ENCODE results near the gene KDM3B.

KDM3B gene

DNA sequence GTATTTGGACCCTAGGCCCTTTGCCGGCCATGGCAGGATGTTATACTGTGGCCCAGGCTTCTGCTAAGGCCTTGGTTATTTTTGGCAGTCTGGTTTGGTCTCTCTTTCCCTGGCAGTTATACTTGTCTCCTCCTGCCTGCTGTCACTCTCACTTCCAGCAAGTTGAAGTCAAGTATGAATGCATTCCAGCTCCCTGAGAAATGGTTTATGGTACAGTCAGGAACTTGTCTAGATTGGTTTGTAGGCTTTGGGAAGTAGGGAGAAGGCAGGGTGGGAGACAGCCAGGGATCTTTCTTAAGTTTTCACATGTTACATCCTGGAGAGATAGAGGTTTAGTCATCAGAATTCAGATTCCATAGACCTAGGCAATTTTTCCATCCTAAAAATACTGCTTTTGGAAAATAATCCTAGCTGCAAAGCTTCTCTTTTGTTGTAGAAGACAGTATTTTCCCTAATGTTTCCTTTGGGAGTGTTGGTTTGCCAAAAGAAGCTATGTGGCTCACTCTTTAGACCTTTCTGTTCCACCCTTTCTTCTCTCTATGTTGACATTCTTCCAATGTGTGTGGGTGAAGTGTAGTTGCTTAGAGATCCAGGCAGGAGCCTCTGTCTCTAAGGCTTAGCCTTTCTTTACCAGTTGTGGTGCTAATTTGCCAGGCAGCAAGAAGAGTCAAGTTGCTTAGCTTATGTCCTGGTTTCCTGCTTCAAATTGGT is 2.5 kb upstream of the KDM3B start:
- TF ChIP-seq, protein P1, sequence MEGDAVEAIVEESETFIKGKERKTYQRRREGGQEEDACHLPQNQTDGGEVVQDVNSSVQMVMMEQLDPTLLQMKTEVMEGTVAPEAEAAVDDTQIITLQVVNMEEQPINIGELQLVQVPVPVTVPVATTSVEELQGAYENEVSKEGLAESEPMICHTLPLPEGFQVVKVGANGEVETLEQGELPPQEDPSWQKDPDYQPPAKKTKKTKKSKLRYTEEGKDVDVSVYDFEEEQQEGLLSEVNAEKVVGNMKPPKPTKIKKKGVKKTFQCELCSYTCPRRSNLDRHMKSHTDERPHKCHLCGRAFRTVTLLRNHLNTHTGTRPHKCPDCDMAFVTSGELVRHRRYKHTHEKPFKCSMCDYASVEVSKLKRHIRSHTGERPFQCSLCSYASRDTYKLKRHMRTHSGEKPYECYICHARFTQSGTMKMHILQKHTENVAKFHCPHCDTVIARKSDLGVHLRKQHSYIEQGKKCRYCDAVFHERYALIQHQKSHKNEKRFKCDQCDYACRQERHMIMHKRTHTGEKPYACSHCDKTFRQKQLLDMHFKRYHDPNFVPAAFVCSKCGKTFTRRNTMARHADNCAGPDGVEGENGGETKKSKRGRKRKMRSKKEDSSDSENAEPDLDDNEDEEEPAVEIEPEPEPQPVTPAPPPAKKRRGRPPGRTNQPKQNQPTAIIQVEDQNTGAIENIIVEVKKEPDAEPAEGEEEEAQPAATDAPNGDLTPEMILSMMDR (IDR thresholded peaks at IDR 0.05; ENCODE audit: low read depth, low read length, missing control alignments) = no peak
- H3K4me3 ChIP-seq (replicated peaks; ENCODE audit: low read depth, low read length) = no peak overlapping the region
- no peak for DNase-seq (ENCODE audit: extremely low read depth, low read depth)

DNA sequence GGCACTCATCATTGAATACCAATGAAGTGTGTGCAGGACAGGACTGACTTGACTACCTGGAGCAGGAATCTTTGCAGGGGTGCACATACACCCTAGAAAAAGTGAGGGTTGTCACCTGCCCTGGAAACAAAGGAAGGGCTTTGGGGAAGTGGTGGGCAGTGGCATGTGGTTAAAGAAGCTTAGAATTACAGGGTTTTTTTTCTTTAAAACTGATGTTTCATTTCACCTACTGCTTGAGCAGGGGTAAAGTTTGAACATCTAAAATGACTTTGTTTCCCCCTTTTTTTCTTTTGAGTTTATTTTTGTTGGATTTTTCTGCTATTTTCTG is 2.0 kb upstream of the KDM3B start:
- no peak for DNase-seq (ENCODE audit: extremely low read depth, low read depth)
- no peak overlapping the region for H3K4me3 ChIP-seq (replicated peaks; ENCODE audit: low read depth, low read length)
- TF ChIP-seq, protein P1 (IDR thresholded peaks at IDR 0.05; ENCODE audit: low read depth, low read length, missing control alignments) = no peak

DNA sequence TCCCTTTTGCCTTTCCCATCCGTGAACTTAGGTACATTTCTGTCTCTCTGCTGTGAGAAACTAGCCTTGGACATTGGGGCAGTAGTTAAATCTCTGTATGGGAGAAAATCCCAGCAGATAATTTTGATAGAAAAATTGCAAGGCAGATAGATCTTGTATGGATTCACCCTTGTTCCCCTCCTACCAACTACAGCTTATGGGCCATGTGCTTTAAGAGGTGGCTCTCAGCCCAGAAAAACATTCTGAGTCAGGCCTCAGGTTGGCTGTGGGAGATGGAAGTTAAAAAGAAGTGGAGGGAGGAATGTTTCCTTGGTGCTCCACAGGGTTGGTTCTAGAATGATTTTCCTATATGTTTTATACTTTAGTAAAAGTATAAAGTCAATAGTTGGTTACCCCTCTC is 1.4 kb upstream of the KDM3B start:
- no peak for DNase-seq (ENCODE audit: extremely low read depth, low read depth)
- TF ChIP-seq, protein P1 (IDR thresholded peaks at IDR 0.05; ENCODE audit: low read depth, low read length, missing control alignments) = no peak
- H3K4me3 ChIP-seq (replicated peaks; ENCODE audit: low read depth, low read length) = no peak overlapping the region

DNA sequence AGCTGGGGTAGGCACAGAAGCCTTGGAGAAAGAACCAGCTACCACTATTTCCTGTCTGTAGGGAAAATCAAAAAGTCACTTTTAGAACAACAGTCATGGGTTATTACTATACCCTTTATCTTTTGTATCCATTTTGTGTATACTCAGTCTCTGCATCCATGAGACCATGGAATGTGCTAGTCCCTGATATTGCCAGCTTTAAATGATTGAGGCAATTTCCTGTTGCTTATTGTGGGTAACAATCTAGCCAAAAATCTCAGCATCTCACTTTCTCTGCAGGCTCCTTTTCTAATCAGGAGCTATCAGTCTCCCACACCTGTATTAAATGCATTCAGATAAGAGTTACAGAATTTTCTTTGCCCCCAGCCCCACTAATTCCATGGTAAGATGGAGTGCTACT is 968 bp upstream of the KDM3B start:
- no peak for DNase-seq (ENCODE audit: extremely low read depth, low read depth)
- no peak overlapping the region for H3K4me3 ChIP-seq (replicated peaks; ENCODE audit: low read depth, low read length)
- TF ChIP-seq, protein P1 (IDR thresholded peaks at IDR 0.05; ENCODE audit: low read depth, low read length, missing control alignments) = no peak

DNA sequence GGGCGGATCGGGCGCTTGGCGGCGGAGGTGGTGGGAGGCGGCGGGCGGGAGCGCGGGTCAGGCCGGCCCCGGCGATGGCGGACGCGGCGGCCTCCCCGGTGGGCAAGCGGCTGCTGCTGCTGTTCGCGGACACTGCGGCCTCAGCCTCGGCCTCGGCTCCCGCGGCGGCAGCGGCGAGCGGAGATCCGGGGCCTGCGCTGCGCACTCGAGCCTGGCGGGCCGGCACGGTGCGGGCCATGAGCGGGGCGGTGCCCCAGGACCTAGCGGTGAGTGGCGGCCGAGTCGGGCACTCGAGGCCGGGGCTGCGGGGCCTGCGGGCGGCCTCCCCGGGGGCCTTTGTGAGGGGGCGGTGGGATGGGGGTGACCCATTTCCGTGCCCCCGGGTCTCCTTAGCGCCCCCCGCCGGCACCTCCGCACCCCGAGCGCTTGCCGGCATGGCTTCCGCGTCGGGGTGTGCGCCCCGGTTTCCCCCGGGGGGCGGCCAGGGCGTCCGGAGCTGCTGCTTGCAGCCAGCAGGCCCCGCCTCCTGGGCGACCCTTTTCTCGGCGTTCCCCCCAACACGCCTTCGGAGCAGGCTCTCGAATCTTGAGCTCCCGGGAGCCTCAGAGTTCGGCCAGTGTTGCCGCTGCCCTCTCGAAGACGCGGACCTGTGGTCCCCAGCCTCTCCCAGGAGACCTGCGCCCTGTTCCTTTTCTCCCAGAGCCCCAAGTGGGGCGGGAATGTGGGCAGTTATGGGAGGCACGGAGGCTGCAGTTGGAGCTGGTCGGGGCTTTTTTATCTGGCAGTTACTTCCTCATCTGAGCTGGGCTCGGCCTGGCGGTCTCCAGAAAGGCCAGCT is 456 bp downstream of the KDM3B start:
- TF ChIP-seq, protein P1 (IDR thresholded peaks at IDR 0.05; ENCODE audit: low read depth, low read length, missing control alignments) = peak; percentile 34
- no peak for DNase-seq (ENCODE audit: extremely low read depth, low read depth)
- peak overlapping the region; percentile 89 for H3K4me3 ChIP-seq (replicated peaks; ENCODE audit: low read depth, low read length)

DNA sequence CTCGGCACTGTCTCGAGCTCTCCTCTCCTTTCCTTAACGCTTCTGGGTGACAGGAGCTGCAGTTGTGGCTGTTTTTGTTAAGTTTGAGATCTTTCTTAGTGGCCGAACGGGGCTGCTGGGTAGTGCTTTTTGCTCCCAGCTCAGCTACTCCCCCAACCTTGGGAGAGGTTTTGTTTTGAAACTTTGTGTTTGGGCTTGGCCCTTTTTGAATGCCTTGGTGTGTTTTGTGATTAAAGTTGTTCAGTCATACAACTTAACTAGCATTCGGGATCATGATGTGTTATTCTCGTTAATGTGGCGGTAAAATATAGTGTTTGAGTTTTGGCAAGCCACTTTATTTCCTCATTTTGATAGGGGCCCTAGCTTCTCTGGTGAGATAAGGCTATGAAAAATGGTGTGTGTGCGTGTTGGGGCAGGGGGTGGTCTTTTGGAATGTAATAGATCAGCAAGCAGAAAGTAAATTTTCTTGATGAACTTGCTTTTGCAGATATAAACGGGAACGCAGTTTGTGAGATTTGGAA is 1.1 kb downstream of the KDM3B start:
- no peak for DNase-seq (ENCODE audit: extremely low read depth, low read depth)
- H3K4me3 ChIP-seq (replicated peaks; ENCODE audit: low read depth, low read length) = peak overlapping the region; percentile 89
- TF ChIP-seq, protein P1 (IDR thresholded peaks at IDR 0.05; ENCODE audit: low read depth, low read length, missing control alignments) = no peak

Data from HFF-Myc (cell line).